HAP-1 (cell line): ENCODE results near the gene OR10G7.
"Not testable (repeated sequence)": the region's sequence is repeated elsewhere in the genome, so short reads cannot be mapped to it uniquely, and the experiment has no call there.

ENCODE experiments used
- DNase-seq, 2 experiments: peaks; one replicate each; pipeline ENCODE4 v3.0.0-alpha.2; 2016 to 2020; ENCODE audit warnings: low spot score in 2 of 2
- H3K27me3 ChIP-seq: fragments of 250-450 bp; sonication (Bioruptor Pico); 2 replicates; pipeline ENCODE4 v1.5.1; 2020; ENCODE audit warnings: low read depth, mild to moderate bottlenecking, moderate library complexity
- H3K36me3 ChIP-seq: fragments of 250-450 bp; sonication (Bioruptor Pico); replicated peaks from 2 replicates; pipeline ENCODE4 v1.5.1; 2020; ENCODE audit warnings: mild to moderate bottlenecking
- H3K4me1 ChIP-seq: fragments of 250-450 bp; sonication (Bioruptor Pico); 2 replicates; pipeline ENCODE4 v1.5.1; 2020; ENCODE audit warnings: mild to moderate bottlenecking
- H3K4me3 ChIP-seq: fragments of 250-450 bp; sonication (Bioruptor Pico); 2 replicates; pipeline ENCODE4 v1.5.1; 2020; ENCODE audit warnings: mild to moderate bottlenecking, moderate library complexity
- H3K9me3 ChIP-seq: fragments of 250-450 bp; sonication (Bioruptor Pico); 2 replicates; pipeline ENCODE4 v1.5.1; 2020; ENCODE audit warnings: mild to moderate bottlenecking, moderate library complexity
- in situ Hi-C: fragments of 300-500 bp; cut with MboI; formaldehyde crosslinking; loops from 3 replicates; pipeline ENCODE4 v1.14.3; 2020; ENCODE audit warnings: low sequenced_read_pairs, inconsistent platforms, mixed read lengths

Gene OR10G7

DNA sequence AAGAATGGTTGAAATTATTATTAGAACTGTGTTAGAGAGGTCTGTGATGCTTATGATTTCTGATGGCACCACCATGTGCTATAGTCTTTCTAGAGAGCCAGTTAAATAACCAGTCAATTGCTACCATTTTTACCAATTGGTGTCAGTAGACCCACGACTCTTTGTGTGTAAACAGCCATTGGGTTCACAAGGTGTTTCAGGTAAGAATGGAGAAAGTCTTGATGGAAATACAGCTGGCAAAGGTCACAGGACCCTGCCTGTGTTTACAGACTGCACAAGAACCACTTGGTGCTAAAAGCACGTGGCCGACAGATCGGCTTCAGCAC is 30.5 kb upstream of the OR10G7 start:
- Histone ChIP-seq H3K4me1 (no peaks in the 10 kb centered on the region), H3K36me3 (no peaks in the 10 kb centered on the region), H3K4me3 (no peak overlapping the region), H3K27me3 (peaks cover 2% of the 10 kb centered on the region; the same call in 1 of the 2 replicates), H3K9me3 (no peaks in the 10 kb centered on the region)
- DNase-seq = no peak
- in situ Hi-C loops = no loop called here

DNA sequence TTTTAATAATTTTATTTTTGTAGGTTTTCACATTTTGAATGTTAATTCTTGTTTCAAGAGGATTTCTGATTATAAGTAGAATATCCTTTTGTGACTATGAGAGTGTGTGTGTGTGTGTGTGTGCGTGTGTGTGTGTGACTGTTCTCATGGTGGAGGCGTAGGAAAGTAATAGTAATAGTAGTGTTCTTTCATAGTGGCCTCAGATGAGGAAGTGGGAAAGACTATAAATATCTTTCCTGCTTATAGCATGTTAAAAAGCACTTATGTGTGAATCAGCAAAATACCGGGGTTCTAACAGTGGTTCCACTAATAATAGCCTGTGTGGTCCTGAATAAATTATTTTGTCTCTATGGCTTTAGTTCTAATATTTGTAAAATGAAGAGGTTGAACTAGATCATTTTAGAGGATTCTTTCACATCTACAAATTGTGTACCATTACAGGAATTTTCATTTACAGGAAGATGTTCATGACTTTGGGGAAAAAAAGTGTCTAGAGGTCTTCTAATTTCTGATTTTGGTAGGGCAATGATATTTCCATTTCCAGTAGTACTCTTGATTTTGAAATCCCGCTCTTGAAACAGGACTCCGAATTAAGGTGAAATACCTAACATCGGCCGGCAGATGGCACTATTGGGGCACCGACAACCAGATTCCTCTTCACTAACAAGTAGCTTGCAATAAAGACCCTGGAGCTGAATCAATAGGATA is 29.9 kb upstream of the OR10G7 start:
- Histone ChIP-seq H3K4me1 (no peaks in the 10 kb centered on the region), H3K9me3 (no peaks in the 10 kb centered on the region), H3K27me3 (peaks cover 2% of the 10 kb centered on the region; the same call in 1 of the 2 replicates), H3K4me3 (no peak overlapping the region), H3K36me3 (no peaks in the 10 kb centered on the region)
- in situ Hi-C loops = no loop called here
- peak; percentile 57 to 73 for DNase-seq

DNA sequence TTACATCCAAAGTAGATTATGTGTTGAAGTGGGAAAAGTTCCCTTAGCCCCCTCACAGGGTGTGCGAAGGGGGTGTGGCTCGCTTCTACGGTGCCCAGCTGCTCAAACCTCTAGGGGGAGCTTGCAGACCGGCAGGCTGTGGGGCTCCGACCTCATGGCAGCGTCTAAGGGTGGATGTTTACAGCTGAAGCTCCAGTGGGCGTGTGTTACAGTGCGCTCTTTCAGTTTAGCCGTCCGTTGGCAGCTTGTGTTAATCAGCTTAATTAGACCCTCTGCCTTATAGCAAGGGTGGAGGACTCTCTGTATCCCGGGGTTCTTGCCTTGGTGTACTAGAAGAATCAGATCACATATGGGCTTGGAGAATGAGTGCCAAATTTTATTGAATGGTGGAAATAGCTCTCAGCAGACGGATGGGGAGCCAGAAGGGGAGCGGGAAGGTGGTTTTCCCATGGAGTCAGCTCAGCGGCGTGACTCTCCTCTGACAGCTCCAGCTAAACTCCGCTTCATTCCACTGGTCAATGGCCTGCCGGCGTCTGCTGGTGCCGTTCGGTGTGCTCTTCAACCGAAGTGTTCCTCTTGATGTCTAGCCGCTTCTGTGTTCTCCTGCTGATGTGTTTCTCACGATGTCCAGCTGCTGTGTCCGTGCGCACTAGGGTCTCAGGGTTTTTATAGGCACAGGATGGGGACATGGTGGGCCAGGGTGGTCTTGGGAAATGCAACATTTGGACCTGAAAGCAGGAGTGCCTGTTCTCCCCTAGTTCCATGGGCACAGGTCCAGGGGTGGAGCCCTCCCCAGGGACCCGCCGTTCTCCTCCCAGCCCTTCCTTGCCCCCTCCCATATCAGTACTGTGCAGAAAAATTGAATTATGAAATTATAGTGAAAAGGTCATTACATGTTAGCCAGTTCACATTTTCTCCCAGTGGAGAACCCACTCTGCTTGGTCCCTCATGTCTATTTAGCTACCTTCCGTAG is 28.6 kb upstream of the OR10G7 start:
- in situ Hi-C loops = no loop called here
- H3K9me3 ChIP-seq = no peaks in the 10 kb centered on the region
- peak; percentile 55 to 77 for DNase-seq
- peaks cover 2% of the 10 kb centered on the region; the same call in 1 of the 2 replicates for H3K27me3 ChIP-seq
- H3K36me3 ChIP-seq = no peaks in the 10 kb centered on the region
- H3K4me3 ChIP-seq = no peak overlapping the region
- H3K4me1 ChIP-seq = no peaks in the 10 kb centered on the region

DNA sequence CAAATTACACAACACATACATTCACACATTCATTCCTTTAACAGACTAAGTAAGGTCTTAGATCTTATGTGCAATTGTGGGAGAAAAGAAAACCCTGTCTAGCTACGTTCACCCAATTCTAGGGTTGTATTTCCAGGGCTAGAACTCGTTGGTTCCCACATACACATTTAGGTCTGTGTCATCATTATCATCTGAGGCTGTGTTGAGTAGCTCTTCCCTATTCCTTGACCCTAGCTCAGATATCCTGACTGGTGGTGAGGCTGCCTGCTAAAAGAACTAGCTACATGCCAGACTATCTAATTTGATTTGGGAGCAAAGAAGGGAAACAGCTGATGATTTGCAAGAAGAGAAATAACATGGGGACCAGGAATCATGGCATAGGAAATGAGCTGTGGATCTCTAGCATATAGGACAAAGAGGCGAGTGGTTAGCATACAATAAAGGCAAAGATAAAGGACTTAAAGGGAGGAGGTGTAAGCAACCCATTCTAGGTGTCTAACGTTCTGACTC is 27.5 kb upstream of the OR10G7 start:
- in situ Hi-C loops = no loop called here
- Histone ChIP-seq H3K4me1 (no peaks in the 10 kb centered on the region), H3K9me3 (no peaks in the 10 kb centered on the region), H3K36me3 (no peaks in the 10 kb centered on the region), H3K27me3 (peaks cover 2% of the 10 kb centered on the region; the same call in 1 of the 2 replicates), H3K4me3 (no peak overlapping the region)
- DNase-seq = no peak

DNA sequence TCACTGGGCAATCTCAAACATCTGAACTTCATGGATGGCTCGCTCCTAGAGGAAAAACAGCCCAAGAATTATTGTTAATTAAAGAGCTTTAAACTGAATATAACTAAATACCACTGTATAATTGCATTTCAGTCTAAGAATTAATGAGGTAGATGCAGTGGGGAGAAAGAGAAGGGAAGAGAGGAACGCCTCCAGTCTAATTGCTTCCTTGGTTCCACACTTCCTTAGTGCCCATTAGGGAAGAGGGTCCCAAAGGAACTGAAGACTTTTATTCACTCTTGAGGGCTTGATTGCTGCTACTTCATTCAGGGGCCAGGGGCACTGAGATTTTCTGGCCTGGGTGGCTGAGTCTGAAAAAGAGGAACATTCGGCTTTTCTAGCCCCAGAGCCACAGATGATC is 11.8 kb upstream of the OR10G7 start:
- no peaks in the 10 kb centered on the region for H3K9me3 ChIP-seq
- H3K27me3 ChIP-seq = peaks cover 5% of the 10 kb centered on the region; the same call in 1 of the 2 replicates
- DNase-seq = no peak
- no peak overlapping the region for H3K4me3 ChIP-seq
- H3K4me1 ChIP-seq = no peaks in the 10 kb centered on the region
- H3K36me3 ChIP-seq = no peaks in the 10 kb centered on the region
- in situ Hi-C loops = no loop called here

DNA sequence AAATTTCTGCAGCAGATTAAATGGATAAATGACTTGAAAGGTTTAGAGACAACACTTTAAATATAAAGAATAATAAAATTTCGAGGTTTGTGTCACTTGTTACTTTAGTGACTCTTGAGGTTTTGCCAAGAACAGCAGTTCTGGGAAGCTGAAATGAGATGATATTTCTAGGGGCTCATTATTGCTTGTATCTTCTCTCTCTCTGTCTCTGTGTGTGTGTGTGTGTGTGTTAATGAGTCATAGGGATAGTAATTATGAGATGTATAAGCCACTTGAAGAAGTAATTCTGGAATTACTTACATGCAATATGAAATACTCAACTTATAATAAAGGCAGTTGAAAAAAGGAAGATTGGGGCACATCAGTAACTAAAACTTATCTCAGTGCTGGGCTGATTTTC is 9.6 kb upstream of the OR10G7 start:
- Histone ChIP-seq H3K27me3 (peaks cover 5% of the 10 kb centered on the region; the same call in 1 of the 2 replicates), H3K4me3 (no peak overlapping the region), H3K9me3 (no peaks in the 10 kb centered on the region), H3K36me3 (no peaks in the 10 kb centered on the region), H3K4me1 (no peaks in the 10 kb centered on the region)
- in situ Hi-C loops = no loop called here
- no peak for DNase-seq

DNA sequence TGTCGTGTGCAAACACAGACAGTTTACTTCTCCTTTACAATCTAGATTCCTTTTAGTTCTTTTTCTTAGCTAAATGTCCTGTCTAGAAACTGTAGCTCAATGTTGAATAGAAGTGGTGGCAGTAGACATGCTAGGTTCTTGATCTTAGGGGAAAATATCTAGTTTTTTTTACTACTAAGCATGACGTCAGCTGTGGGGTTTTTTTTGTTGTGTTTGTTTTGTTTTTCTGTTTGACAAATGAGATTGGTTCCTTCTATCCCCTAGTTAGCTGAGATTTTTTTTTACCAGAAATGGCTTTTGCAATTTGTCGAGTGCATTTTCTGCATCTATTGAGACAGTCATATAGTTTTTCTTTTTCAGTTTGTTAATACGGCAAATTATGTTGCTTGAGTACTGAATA is 2.3 kb upstream of the OR10G7 start:
- no peaks in the 10 kb centered on the region for H3K36me3 ChIP-seq
- no peaks in the 10 kb centered on the region for H3K27me3 ChIP-seq
- no peaks in the 10 kb centered on the region for H3K4me1 ChIP-seq
- H3K9me3 ChIP-seq = no peaks in the 10 kb centered on the region
- in situ Hi-C loops = no loop called here
- DNase-seq = no peak
- no peak overlapping the region for H3K4me3 ChIP-seq

DNA sequence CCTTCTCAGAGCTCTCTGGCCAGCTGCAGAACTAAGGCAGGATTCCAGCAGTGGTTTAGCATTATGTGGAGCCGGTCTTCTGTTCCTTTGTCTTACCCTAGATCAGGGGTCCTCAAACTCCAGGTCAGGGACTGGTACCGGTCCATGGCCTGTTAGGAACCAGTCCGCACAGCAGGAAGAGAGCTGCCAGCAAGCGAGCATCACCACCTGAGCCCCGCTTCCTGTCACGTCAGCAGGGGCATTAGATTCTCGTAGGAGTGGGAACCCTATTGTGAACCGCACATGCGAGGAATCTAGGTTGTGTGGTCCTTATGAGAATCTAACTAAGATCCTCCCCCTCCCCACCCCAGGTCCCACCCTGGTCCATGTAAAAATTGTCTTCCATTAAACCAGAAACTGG is 1.6 kb downstream of the OR10G7 start:
- H3K4me1 ChIP-seq = no peaks in the 10 kb centered on the region
- no peaks in the 10 kb centered on the region for H3K9me3 ChIP-seq
- no peak overlapping the region for H3K4me3 ChIP-seq
- H3K36me3 ChIP-seq = no peaks in the 10 kb centered on the region
- no peak for DNase-seq
- no peaks in the 10 kb centered on the region for H3K27me3 ChIP-seq
- in situ Hi-C loops = no loop called here

DNA sequence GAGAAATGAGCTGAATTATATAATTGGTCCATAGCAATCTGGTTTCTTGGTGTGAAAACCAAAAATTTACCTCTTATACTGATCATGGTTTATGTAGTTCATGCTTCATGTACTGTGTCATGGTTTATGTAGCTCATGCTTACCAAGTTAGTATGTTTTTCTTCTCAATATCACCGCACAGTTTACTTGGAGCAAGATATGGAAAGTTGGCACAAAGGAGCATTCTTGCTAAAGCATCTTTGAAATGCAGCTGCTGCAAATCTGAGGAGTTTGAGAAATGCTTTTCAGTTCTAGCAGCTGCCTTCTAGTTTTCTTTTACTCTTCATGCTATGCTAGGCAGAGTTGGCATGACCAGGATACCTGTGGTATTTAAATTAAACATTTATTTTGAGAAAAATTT is 4.5 kb downstream of the OR10G7 start:
- no peaks in the 10 kb centered on the region for H3K36me3 ChIP-seq
- in situ Hi-C loops = no loop called here
- DNase-seq = no peak
- no peaks in the 10 kb centered on the region for H3K4me1 ChIP-seq
- H3K9me3 ChIP-seq = no peaks in the 10 kb centered on the region
- H3K4me3 ChIP-seq = no peak overlapping the region
- H3K27me3 ChIP-seq = no peaks in the 10 kb centered on the region

DNA sequence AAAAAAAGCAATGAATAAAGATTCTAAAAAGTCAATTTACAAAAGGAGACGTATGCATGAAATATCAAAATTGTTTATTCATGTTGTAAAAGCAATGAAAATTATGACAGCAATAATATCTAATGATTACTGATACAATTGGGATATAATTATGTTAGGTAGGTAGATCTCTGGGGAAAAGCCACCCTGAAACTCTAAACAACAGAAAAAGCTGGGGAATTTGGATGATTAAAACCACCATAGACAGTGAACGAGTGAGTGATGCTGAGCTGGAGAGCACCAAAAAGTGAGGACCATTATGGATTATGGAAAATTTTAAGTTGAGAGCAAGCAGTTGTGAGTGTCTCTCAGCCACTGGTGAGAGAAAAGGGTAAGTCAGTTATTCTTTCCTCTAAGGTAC is 14.6 kb downstream of the OR10G7 start, which contains the start of gene OR10G8:
OR10G8 (plus strand) TSS at position 301 of the 400 bp plus-strand sequence. CDS start 2,825 bp downstream, outside the sequence.
- H3K4me1 ChIP-seq = no peaks in the 10 kb centered on the region
- no peaks in the 10 kb centered on the region for H3K9me3 ChIP-seq
- H3K4me3 ChIP-seq = no peak within 1 kb of the TSS
- no peaks in the 10 kb centered on the region for H3K27me3 ChIP-seq
- in situ Hi-C loops = no loop called here
- DNase-seq = no peak
- no peaks in the 10 kb centered on the region for H3K36me3 ChIP-seq

DNA sequence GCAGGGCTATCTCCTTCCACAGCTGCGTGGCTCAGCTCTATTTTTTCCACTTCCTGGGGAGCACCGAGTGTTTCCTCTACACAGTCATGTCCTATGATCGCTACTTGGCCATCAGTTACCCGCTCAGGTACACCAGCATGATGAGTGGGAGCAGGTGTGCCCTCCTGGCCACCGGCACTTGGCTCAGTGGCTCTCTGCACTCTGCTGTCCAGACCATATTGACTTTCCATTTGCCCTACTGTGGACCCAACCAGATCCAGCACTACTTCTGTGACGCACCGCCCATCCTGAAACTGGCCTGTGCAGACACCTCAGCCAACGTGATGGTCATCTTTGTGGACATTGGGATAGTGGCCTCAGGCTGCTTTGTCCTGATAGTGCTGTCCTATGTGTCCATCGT is 25.3 kb downstream of the OR10G7 start:
- H3K36me3 ChIP-seq, H3K4me3 ChIP-seq, H3K27me3 ChIP-seq, in situ Hi-C loops, H3K9me3 ChIP-seq, H3K4me1 ChIP-seq, DNase-seq: not testable (repeated sequence)

DNA sequence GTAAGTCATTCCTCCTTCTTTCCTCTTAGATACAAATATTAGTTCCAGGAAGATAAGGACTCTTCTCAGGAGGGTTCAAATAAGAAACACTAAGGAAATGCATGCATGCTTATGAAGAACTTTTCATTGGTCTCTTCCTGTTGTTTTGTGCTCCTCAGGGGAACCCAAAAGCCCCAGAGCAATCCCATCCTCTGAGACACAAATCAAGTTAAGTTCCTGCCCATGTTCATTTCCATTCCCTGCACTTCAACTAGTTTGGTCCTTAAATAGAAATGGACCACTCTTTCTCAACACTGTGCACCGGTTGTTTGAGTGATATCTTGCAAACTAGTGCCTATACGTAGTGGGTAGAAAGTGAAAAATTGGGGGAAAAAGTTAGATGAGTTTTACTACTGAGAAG is 28.4 kb downstream of the OR10G7 start, which contains the start of gene OR10G4:
OR10G4 (plus strand) TSS at position 301 of the 400 bp plus-strand sequence. CDS start 2,578 bp downstream, outside the sequence.
- no peaks in the 10 kb centered on the region for H3K4me1 ChIP-seq
- no peaks in the 10 kb centered on the region for H3K36me3 ChIP-seq
- DNase-seq = no peak
- no peak within 1 kb of the TSS for H3K4me3 ChIP-seq
- in situ Hi-C loops = no loop called here
- no peaks in the 10 kb centered on the region for H3K9me3 ChIP-seq
- H3K27me3 ChIP-seq = no peaks in the 10 kb centered on the region

DNA sequence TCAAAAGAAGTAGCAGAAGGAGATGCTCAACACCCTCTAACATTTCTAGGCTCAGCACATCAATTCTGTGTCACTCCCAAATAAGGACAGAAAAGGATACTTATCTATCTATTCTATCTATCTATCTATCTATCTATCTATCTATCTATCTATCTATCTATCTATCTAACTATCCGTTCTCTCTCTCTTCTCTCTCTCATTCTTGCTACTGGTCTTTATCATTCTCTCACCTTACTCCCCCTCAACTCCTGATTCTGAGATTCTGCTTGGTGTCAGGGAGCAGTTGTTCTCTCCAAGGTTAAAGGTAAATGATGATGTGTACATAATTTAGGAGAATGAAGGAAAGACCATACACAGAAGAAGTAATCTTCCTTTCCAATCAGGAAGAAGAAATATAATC is 46.0 kb downstream of the OR10G7 start, which contains the start of gene OR10G6:
OR10G6 (minus strand) TSS at position 43 of the 400 bp plus-strand sequence; CDS start at position 43, 0 bp downstream.
- no peak for DNase-seq
- Histone ChIP-seq H3K27me3 (no peaks in the 10 kb centered on the region; the same call in 1 of the 2 replicates), H3K4me3 (no peak within 1 kb of the TSS), H3K36me3 (no peaks in the 10 kb centered on the region), H3K9me3 (no peaks in the 10 kb centered on the region), H3K4me1 (no peaks in the 10 kb centered on the region)
- in situ Hi-C loops = no loop called here
